Panc1 (cell line): ENCODE results near the gene MMP17.

ENCODE experiments used
- CTCF ChIP-seq: fragments of 450-650 bp; IDR thresholded peaks from 2 replicates; pipeline ENCODE4 v1.5.1; 2017; ENCODE audit warnings: mild to moderate bottlenecking
- POLR2AphosphoS5 ChIP-seq: IDR thresholded peaks from 2 replicates; pipeline ENCODE4 v1.6.1; 2012; ENCODE audit warnings: mild to moderate bottlenecking, low read depth, low read length, moderate library complexity

- no peak for TF ChIP-seq CTCF
- no peak for TF ChIP-seq POLR2AphosphoS5
Observed at GRCh38 chr12:131816495-131816894, 11.7 kb upstream of the MMP17 start.
